Left ventricle myocardium superior (tissue), 1 donor: ENCODE data around the gene MED20. TPM values are rescaled to one million over a fixed set of nuclear protein-coding genes. Genes with fewer than 3 reads are reported as not detected.
"Not testable (repeated sequence)": the region's sequence is repeated elsewhere in the genome, so short reads cannot be mapped to it uniquely, and the experiment has no call there.

Source experiments
- ATAC-seq: fragments of 200-7000 bp; cut with Tn5 transposase; one replicate; pipeline ENCODE4 v1.9.1; 2020; ENCODE audit warnings: mild to moderate bottlenecking, moderate library complexity
- DNase-seq: peaks from one replicate; pipeline ENCODE4 v3.0.0-alpha.2; 2020
- intact Hi-C: fragments of 100-400 bp; cut with micrococcal nuclease; formaldehyde crosslinking; loops from one replicate; pipeline ENCODE4 v1.11.0; 2022
- long read RNA-seq: library from polyadenylated mRNA; unstranded; transcript quantifications from one replicate; pipeline ENCODE4 v2.0.0, GENCODE V29; 2021
- total RNA-seq: library from RNA; stranded (reverse); fragmentation: NEBNext Ultra II Directional; extraction: Animal tissue kit (Norgen Biotek cat#: 25700); gene quantifications from one replicate; pipeline ENCODE4 v1.2.1, GENCODE V29; 2021
- donor health status: DM: no; HTN: yes; CAD: no; lungs with severe emphysema.

The MED20 gene, protein sequence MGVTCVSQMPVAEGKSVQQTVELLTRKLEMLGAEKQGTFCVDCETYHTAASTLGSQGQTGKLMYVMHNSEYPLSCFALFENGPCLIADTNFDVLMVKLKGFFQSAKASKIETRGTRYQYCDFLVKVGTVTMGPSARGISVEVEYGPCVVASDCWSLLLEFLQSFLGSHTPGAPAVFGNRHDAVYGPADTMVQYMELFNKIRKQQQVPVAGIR
- total RNA-seq, result 18.7 TPM
- long read RNA-seq, transcript MED20-201 (4 exons, 2,438 nt), result major isoform, 14 of 16 reads
- long read RNA-seq, partial matches to known transcripts, result 0 of 16 reads
- long read RNA-seq, other reads (novel, unspliced or antisense), result 2 of 16 reads

DNA sequence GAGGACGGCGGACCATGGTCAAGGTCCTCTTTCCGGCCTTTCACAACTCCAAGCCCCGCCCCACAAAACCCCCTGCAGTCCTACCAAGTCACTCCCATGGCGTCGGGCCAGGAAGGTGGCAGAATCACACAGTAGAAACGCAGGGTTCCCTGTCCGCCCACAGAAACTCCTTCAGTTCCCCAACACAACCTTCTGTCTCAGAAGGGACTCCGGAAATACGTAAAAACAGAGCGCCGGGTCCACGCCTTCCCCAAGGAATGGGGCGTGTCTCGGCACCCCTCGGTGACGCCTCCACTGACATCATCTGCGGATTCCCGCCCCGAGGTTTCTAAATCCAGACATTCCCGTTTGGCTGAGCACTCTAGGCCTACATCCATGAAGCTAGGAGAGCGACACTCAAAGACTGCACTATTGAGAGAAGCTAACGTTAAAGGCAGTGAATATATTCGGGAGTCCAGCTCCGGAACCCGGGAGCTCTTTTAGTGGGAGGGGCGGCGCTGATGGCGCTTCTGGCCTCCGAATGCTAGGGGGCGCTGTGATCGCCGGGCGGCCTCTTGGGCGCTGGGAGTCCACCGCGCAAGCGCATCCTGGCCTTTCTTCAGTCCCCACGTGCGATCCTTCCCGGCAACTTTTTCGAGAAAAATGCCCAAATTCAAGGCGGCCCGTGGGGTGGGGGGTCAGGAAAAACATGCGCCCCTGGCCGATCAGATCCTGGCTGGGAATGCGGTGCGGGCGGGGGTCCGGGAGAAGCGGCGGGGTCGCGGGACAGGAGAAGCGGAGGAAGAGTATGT, at the start of gene MED20, which contains the start of gene BYSL:
TSS of gene MED20 (minus strand) at position 219 of the 791 bp plus-strand sequence. CDS start at position 98, 121 bp downstream.
TSS of gene BYSL (plus strand) at position 579 of the 791 bp plus-strand sequence. CDS start at position 643, 64 bp downstream.
- ATAC-seq (peak; percentile 99), DNase-seq (peak; percentile 95)
- intact Hi-C loops, result loop anchor here (5.0 kb wide), 1 partner anchor 129 kb away; no protein-coding TSS in a partner anchor

DNA sequence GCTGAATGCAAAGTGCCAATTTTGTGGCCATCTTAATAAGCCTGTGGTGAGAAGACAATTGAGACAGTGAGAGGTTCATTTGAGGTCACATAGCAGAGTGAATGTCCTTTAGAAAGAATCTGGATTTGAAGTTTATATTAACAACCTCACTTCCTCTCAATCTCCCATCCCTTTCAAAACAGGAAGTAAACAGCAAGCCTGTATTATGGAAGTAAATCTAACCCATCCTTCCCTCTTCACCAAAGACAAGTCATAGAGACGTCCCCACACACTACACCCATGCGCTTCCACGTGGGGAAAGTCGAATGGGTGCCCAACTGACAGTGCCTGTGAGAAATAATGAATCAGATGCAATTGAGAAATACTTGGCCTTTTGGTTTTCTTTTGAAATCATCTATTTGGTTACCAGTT, 49.5 kb upstream of the MED20 start:
- ATAC-seq (peak; percentile 54), DNase-seq (no peak)
- intact Hi-C loops, result no loop called here

DNA sequence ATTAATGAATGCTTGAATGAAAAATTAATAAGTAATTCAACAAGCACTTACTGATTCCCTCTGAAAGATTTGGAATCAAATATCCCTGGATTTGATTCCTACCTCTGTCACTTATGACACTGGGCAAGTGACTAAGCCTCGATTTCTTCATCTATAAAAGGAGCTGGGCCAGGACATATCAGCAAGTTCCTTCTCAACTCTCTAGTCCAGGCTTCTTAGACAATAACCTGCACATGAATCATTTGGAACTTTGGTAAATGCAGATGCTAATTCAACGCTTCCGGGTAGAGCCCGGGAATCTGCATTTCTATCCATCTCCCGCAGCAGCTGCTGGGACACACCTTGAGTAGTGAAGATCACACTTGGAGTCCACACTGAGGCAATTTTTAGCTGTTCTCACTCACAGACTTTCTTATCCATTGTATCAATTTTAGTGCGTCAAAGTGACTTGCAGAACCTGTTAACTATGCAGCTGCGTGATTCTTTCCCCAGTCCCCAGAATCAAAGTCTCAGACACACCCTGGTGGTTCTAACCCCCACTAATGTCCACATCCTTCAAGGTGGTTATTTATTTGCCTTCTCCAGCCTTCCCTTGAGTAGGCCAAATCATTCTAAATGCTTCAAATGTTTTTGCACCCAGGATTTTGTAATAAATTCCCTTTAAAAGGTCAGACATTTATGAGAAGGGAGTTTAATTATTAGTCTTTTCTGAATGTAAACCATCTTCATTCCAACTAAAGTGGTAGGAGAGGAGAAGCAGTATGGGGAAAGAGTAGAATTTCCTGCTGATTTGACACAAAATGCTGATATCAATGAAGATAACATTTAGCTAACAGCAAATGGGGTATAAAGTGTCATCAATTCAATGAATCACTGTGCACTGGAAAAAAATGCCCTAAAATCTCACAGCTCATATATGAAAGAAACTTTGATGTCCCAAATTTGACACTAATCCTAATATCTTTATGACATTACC, 46.7 kb upstream of the MED20 start:
- ATAC-seq (no peak), DNase-seq (no peak)
- intact Hi-C loops, result no loop called here

DNA sequence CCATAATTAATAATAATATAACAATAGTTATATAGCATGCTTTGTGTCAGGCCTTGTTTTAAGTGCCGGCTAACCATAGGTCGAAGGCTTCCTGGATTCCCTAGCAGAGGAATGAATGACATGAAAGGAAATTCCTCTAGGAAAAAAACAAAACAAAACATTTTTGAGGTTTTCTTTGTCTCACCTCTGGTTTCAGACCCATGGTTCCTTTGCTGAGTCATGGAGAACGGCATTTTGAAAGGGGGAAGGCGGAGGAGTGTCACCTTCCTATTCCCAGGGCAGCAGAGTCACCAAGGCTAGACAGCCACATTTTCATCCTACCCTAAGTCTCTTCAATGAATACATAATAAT, 46.0 kb upstream of the MED20 start:
- intact Hi-C loops, result no loop called here
- DNase-seq (no peak), ATAC-seq (no peak)

DNA sequence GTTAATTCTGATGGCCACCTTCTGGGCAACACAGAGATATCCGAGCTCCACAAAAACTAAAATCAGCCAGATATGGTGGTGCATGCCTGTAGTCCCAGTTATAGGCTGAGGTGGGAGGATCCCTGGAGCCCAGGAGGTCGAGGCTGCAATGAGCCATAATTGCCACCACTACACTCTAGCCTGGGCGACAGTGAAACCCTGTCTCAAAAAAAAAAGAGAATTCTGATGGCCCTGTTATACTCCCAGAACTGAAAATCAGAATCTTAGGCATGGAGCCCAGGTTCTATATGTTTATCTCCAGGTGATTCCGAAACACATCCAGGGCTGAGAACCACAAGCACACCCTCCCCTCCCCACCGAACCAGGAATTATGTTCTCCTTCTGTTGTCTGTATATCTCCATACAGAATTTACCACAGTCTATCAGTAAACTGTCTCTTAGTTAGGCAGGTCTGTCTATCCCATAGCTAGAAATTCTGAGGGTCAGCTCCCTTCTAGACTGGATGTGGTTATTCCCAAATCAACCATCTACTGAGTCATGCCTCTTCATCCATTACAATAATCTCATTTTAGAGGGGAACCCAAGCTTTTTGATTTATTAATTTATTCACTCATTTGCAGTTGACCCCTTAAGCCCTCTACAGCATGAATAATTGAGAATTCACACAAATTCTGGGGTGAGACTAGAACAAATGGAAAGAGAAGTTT, 45.4 kb upstream of the MED20 start:
- ATAC-seq (no peak), DNase-seq (no peak)
- intact Hi-C loops, result no loop called here

GRCh38 chr6:41965429-41966213, 44.7 kb upstream of the MED20 start:
- DNase-seq (no peak), ATAC-seq (no peak)
- intact Hi-C loops, result no loop called here

GRCh38 chr6:41964201-41964887, 43.4 kb upstream of the MED20 start:
- intact Hi-C loops, result no loop called here
- ATAC-seq (no peak), DNase-seq (no peak)

- no peak for ATAC-seq
- intact Hi-C loops, result no loop called here
Measured at GRCh38 chr6:41963371-41963770, 42.4 kb upstream of the MED20 start.

GRCh38 chr6:41960028-41960427, 39.1 kb upstream of the MED20 start:
- no peak for ATAC-seq
- intact Hi-C loops, result no loop called here
- no peak for DNase-seq

More at GRCh38 chr6:41963371-41963770, 42.4 kb upstream of the MED20 start:
- DNase-seq, result no peak

DNA sequence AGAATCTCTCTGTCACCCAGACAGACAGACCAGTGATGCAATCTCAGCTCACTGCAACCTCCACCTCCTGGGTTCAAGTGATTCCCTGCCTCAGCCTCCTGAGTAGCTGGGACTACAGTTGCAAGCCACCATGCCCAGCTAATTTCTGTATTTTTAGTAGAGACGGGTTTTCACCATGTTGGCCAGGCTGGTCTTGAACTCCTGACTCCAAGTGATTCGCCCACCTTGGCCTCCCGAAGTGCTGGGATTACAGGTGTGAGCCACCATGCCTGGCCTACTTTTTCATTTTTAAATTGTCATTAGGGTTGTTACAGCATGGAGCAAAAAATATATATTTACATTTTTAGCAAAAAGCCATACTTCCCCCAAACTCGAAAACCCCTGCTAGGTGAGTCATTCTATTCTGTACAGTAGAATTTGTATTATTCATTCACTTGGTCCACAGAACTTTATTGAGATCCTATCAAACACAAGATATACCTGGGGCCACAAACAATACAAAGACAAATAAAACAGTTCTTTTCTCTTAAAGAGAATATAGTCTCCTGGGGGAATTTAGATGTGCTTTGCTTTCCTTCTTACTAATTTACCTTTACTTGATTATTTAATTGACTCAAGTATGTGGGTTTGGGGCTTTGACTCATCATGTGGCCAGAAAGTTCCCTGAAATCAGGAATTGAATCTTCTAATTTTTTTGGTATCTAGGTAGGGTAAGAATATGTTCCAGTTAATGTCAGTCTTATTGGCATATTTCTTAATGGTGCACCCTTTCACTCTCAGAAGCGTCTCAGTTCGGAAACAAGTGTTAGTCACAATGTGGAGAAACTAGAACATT, 37.3 kb upstream of the MED20 start:
- intact Hi-C loops, result no loop called here
- DNase-seq (no peak), ATAC-seq (no peak)

DNA sequence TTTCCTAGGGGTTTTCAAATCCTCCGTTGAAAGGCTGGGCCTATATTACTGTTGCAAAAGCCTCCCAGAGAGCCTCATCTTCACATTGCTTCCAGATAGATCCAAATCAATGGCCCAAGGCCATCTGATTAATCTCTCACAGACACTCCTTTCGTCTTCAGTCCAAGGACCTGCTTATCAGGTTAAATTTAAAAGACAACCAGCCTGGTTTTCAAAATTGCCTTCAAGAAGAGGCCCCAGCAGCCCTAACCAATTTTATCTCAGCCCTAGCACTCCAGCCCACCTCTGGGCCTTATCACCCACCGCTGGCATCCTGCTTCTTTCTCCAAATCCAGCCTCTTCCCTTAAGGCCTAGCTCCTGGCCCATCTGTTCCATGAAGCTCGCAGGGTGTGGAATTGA, 36.2 kb upstream of the MED20 start:
- intact Hi-C loops, result no loop called here
- DNase-seq, result no peak
- no peak for ATAC-seq

DNA sequence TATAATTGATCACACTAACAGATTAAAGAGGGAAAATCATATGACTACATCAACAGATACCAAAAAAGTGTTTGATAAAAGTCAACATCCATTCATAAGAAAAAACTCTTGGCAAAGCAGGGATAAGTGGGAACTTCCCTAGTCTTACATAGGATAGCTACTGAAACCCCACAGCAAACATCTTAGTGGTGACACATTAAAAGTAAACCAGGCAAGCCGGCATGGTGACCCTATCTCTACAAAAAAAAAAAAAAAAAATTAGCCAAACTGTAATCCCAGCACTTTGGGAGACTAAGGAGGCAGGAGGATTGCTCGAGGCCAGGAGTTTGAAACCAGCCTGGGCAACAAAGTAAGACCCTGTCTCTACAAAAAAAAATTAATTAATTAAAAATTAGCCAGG, 34.5 kb upstream of the MED20 start:
- ATAC-seq (no peak), DNase-seq (no peak)
- intact Hi-C loops, result no loop called here

DNA sequence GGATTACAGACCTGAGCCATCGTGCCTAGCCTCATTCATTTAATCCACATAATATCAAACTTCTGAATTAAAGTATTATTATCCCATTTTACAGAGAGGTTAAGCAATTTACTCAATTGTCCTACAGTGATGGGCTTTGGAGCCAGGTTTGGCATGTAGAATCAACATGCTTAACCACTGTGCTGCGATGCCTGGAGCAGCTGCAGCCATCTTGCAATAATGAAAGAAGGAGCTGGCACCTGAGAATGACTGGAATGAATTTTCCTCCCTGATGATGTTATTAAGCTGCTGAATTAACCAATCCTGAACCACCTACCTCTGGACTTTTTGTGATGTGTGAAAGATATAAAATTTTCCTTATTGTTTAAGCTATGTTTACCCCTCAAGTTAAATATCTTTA, 33.7 kb upstream of the MED20 start:
- ATAC-seq, result no peak
- no peak for DNase-seq
- intact Hi-C loops, result no loop called here

- intact Hi-C loops, result no loop called here
- ATAC-seq, result peak; percentile 50
- no peak for DNase-seq
Measured at GRCh38 chr6:41947581-41948220, 26.8 kb upstream of the MED20 start.

- DNase-seq, result no peak
- no peak for ATAC-seq
- intact Hi-C loops, result loop anchor here (5.0 kb wide), 1 partner anchor 104 kb away; no protein-coding TSS in a partner anchor
Measured at GRCh38 chr6:41943456-41943855, 22.5 kb upstream of the MED20 start.

DNA sequence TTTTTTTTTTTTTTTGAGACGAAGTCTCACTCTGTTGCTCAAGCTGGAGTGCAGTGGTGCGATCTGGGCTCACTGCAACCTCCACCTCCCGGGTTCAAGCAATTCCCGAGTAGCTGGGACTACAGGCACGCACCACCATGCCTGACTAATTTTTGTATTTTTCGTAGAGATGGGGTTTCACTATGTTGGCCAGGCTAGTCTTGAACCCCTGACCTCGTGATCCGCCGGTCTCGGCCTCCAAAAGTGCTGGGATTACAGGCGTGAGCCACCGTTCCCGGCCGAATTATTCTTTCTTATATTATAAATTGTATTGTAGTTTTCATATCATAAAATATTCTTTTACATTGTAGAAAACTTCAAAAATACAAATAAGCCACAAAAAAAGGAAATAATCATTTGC, 21.9 kb upstream of the MED20 start:
- ATAC-seq, DNase-seq: not testable (repeated sequence)
- intact Hi-C loops, result loop anchor here (5.0 kb wide), 1 partner anchor 104 kb away; no protein-coding TSS in a partner anchor
